ENCODE results near the gene TTC6.

DNA sequence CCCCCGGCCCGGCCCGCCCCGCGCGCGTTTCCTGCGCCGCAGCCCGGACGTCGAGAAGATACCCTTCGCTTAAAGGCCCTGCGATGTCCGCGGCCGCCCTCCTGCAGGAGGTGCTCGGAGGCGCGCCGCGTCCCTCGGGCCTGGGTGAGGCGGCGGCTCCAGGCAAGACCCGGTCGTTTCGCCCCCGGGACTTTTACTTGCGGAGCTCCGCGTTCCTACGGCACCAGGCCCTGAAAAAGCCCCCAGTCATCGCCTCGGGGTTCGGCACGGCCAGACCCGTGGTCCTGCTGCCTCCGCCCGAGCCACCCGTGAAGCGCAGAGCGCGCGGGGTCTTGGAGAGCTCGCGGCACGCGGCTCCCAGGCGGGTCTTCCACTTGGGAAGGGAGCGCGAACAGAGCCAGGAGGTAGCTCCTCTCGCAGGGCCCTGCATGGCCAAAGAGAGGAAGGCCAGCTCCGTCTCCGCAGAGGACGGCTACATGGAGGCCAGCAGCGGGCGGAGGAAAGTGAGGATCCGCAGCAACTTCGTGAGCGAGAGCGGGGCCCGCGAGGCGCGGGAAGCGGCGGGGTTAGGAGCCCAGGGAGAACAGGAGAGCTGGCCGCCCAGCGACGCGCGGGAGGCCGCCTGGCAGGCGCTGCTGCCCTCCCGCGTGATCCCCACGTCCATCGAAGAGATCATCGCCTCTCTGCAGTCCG, 26.9 kb downstream of the TTC6 start:
- TF ChIP-seq CTCF (IDR thresholded peaks at IDR 0.05): no peak
- TF ChIP-seq POLR2AphosphoS5 (IDR thresholded peaks at IDR 0.05; ENCODE audit: low read depth, low read length): no peak

Measured in Panc1 (cell line).